ENCODE results near the gene CLDN19. TPM values are rescaled to one million over a fixed set of nuclear protein-coding genes. Genes with fewer than 3 reads are reported as not detected.

Gene CLDN19
- total RNA-seq, 1 donor from 2014 or later = not detected

GRCh38 chr1:42750041-42750440, 10.0 kb upstream of the CLDN19 start:
- Histone ChIP-seq H3K27me3 (ENCODE audit: control insufficient read depth, insufficient read depth, low read length) (no peaks in the 10 kb centered on the region), H3K4me3 (ENCODE audit: low read depth, low read length) (no peak overlapping the region), H3K36me3 (ENCODE audit: control insufficient read depth, insufficient read depth, low read length) (peaks cover 17% of the 10 kb centered on the region)
- FAIRE-seq = no peak
- no peak for DNase-seq (ENCODE audit: low read depth)
- TF ChIP-seq CTCF (IDR thresholded peaks at IDR 0.05; ENCODE audit: insufficient read depth, low read length, severe bottlenecking) = no peak

- Histone ChIP-seq H3K36me3 (ENCODE audit: control insufficient read depth, insufficient read depth, low read length) (peaks cover 10% of the 10 kb centered on the region), H3K4me3 (ENCODE audit: low read depth, low read length) (no peak overlapping the region), H3K27me3 (ENCODE audit: control insufficient read depth, insufficient read depth, low read length) (no peaks in the 10 kb centered on the region)
- DNase-seq (ENCODE audit: low read depth) (no peak), FAIRE-seq (no peak)
- no peak for TF ChIP-seq CTCF (IDR thresholded peaks at IDR 0.05; ENCODE audit: insufficient read depth, low read length, severe bottlenecking)
Measured at GRCh38 chr1:42748461-42749410, 8.7 kb upstream of the CLDN19 start.

- TF ChIP-seq CTCF (IDR thresholded peaks at IDR 0.05; ENCODE audit: insufficient read depth, low read length, severe bottlenecking) = no peak
- FAIRE-seq = peak; percentile 62
Measured at GRCh38 chr1:42748021-42748420, 8.0 kb upstream of the CLDN19 start.

GRCh38 chr1:42747125-42747524, 7.1 kb upstream of the CLDN19 start:
- FAIRE-seq (no peak), DNase-seq (ENCODE audit: low read depth) (no peak)
- Histone ChIP-seq H3K36me3 (ENCODE audit: control insufficient read depth, insufficient read depth, low read length) (peaks cover 9% of the 10 kb centered on the region), H3K27me3 (ENCODE audit: control insufficient read depth, insufficient read depth, low read length) (no peaks in the 10 kb centered on the region), H3K4me3 (ENCODE audit: low read depth, low read length) (no peak overlapping the region)
- TF ChIP-seq CTCF (IDR thresholded peaks at IDR 0.05; ENCODE audit: insufficient read depth, low read length, severe bottlenecking) = peak; percentile 81

More at GRCh38 chr1:42748021-42748420, 8.0 kb upstream of the CLDN19 start:
- H3K4me3 ChIP-seq (ENCODE audit: low read depth, low read length) = no peak overlapping the region
- DNase-seq (ENCODE audit: low read depth) = no peak
- H3K36me3 ChIP-seq (ENCODE audit: control insufficient read depth, insufficient read depth, low read length) = peaks cover 9% of the 10 kb centered on the region
- no peaks in the 10 kb centered on the region for H3K27me3 ChIP-seq (ENCODE audit: control insufficient read depth, insufficient read depth, low read length)

- peaks cover 7% of the 10 kb centered on the region for H3K36me3 ChIP-seq (ENCODE audit: control insufficient read depth, insufficient read depth, low read length)
- FAIRE-seq (no peak), DNase-seq (ENCODE audit: low read depth) (no peak)
- no peak for TF ChIP-seq CTCF (IDR thresholded peaks at IDR 0.05; ENCODE audit: insufficient read depth, low read length, severe bottlenecking)
- no peaks in the 10 kb centered on the region for H3K27me3 ChIP-seq (ENCODE audit: control insufficient read depth, insufficient read depth, low read length)
- H3K4me3 ChIP-seq (ENCODE audit: low read depth, low read length) = no peak overlapping the region
Measured at GRCh38 chr1:42746436-42747105, 6.5 kb upstream of the CLDN19 start.
